ENCODE results near the gene POLR2H. TPM values are rescaled to one million over a fixed set of nuclear protein-coding genes. Genes with fewer than 3 reads are reported as not detected.
"Not testable (repeated sequence)": the region's sequence is repeated elsewhere in the genome, so short reads cannot be mapped to it uniquely, and the experiment has no call there.

Gene POLR2H
- total RNA-seq, 1 donor from 2014 or later = 49.8 TPM

DNA sequence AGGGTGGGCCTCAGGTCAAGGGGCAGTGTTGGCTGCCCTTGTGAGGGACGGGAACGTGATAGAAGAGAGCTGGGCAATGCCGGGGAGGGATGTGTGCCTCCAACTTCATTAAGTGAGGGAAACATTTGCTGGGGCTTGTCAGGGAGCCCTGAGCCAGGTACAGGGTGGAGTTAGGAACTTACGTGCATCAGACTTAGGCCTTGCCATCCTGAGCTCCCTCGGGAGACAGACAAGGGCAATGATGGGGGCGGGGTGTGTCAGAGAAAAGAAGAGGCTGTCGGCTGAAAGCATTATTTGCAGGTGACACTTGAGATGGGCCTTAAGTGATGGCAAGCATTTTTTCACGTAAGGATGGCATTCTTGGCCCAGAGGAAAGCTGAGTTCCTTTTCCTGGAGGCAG lies 22.5 kb upstream of the POLR2H start:
- no peak for TF ChIP-seq CTCF (IDR thresholded peaks at IDR 0.05)
- peaks cover 11% of the 10 kb centered on the region for H3K36me3 Mint-ChIP-seq (ENCODE audit: low read depth)
- H3K4me3 Mint-ChIP-seq (ENCODE audit: unreplicated experiment) = no peak overlapping the region

DNA sequence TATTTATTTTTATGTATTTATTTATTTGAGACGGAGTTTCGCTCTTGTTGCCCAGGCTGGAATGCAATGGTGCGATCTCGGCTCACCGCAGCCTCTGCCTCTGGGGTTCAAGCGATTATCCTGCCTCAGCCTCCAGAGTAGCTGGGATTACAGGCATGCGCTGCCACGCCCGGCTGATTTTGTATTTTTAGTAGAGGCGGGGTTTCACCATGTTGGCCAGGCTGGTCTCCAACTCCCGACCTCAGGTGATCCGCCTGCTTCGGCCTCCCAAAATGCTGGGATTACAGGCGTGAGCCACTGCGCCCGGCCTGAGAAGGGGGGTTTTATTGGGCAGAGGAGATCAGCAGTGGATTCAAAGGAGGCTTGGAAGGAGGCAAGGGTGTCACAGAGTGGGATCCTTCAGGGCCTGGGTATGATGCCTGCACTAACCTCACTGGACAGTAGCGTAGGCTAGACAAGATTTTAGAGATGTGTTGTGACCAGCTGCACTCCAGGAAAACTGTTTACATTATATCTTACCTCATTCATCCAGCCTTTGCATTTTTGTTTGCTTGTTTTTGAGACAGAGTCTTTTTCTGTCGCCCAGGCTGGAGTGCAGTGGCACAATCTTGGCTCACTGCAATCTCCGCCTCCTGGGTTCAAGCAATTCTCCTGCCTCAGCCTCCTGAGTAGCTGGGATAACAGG lies 21.9 kb upstream of the POLR2H start:
- not testable (repeated sequence) for H3K27ac Mint-ChIP-seq (ENCODE audit: unreplicated experiment); H3K9me3 Mint-ChIP-seq (ENCODE audit: low read depth)
- H3K4me1 Mint-ChIP-seq (ENCODE audit: low read depth) = peaks cover 46% of the 10 kb centered on the region

More for the DNA sequence above, 22.5 kb upstream of the POLR2H start:
- Mint-ChIP-seq H3K27ac (ENCODE audit: unreplicated experiment) (no peak overlapping the region), H3K9me3 (ENCODE audit: low read depth) (no peaks in the 10 kb centered on the region), H3K4me1 (ENCODE audit: low read depth) (peaks cover 49% of the 10 kb centered on the region), H3K27me3 (ENCODE audit: low read depth) (no peaks in the 10 kb centered on the region)
- DNase-seq (ENCODE audit: low spot score) = no peak

DNA sequence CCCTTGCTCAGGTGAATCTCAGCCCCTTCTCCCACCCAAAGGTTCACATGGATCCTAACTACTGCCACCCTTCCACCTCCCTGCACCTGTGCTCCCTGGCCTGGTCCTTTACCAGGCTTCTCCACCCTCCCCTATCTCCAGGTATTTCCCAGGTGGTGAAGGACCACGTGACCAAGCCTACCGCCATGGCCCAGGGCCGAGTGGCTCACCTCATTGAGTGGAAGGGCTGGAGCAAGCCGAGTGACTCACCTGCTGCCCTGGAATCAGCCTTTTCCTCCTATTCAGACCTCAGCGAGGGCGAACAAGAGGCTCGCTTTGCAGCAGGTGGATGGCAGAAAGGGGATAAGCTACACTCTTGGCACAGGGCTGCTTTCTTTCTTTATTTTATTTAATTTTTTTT lies 19.6 kb upstream of the POLR2H start:
- peaks cover 42% of the 10 kb centered on the region for H3K4me1 Mint-ChIP-seq (ENCODE audit: low read depth)
- no peak for TF ChIP-seq CTCF (IDR thresholded peaks at IDR 0.05)

More for the DNA sequence above, 21.9 kb upstream of the POLR2H start:
- not testable (repeated sequence) for H3K36me3 Mint-ChIP-seq (ENCODE audit: low read depth); DNase-seq (ENCODE audit: low spot score); H3K27me3 Mint-ChIP-seq (ENCODE audit: low read depth); H3K4me3 Mint-ChIP-seq (ENCODE audit: unreplicated experiment)

GRCh38 chr3:184343200-184343876 lies 18.2 kb upstream of the POLR2H start:
- Mint-ChIP-seq H3K27ac (ENCODE audit: unreplicated experiment) (no peak overlapping the region), H3K4me1 (ENCODE audit: low read depth) (peaks cover 35% of the 10 kb centered on the region), H3K9me3 (ENCODE audit: low read depth) (no peaks in the 10 kb centered on the region), H3K4me3 (ENCODE audit: unreplicated experiment) (no peak overlapping the region), H3K27me3 (ENCODE audit: low read depth) (no peaks in the 10 kb centered on the region), H3K36me3 (ENCODE audit: low read depth) (peaks cover 13% of the 10 kb centered on the region)
- no peak for TF ChIP-seq CTCF (IDR thresholded peaks at IDR 0.05)
- DNase-seq (ENCODE audit: low spot score) = no peak

More for the DNA sequence above, 19.6 kb upstream of the POLR2H start:
- DNase-seq (ENCODE audit: low spot score) = no peak
- Mint-ChIP-seq H3K27ac (ENCODE audit: unreplicated experiment) (no peak overlapping the region), H3K27me3 (ENCODE audit: low read depth) (no peaks in the 10 kb centered on the region), H3K9me3 (ENCODE audit: low read depth) (no peaks in the 10 kb centered on the region), H3K36me3 (ENCODE audit: low read depth) (peaks cover 15% of the 10 kb centered on the region), H3K4me3 (ENCODE audit: unreplicated experiment) (no peak overlapping the region)

DNA sequence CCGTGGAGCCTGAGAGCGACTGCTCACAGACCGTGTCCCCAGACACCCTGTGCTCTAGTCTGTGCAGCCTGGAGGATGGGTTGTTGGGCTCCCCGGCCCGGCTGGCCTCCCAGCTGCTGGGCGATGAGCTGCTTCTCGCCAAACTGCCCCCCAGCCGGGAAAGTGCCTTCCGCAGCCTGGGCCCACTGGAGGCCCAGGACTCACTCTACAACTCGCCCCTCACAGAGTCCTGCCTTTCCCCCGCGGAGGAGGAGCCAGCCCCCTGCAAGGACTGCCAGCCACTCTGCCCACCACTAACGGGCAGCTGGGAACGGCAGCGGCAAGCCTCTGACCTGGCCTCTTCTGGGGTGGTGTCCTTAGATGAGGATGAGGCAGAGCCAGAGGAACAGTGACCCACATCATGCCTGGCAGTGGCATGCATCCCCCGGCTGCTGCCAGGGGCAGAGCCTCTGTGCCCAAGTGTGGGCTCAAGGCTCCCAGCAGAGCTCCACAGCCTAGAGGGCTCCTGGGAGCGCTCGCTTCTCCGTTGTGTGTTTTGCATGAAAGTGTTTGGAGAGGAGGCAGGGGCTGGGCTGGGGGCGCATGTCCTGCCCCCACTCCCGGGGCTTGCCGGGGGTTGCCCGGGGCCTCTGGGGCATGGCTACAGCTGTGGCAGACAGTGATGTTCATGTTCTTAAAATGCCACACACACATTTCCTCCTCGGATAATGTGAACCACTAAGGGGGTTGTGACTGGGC lies 16.8 kb upstream of the POLR2H start:
- H3K27me3 Mint-ChIP-seq (ENCODE audit: low read depth) = no peaks in the 10 kb centered on the region
- no peaks in the 10 kb centered on the region for H3K9me3 Mint-ChIP-seq (ENCODE audit: low read depth)
- no peak for TF ChIP-seq CTCF (IDR thresholded peaks at IDR 0.05)
- no peak overlapping the region for H3K4me3 Mint-ChIP-seq (ENCODE audit: unreplicated experiment)
- no peak overlapping the region for H3K27ac Mint-ChIP-seq (ENCODE audit: unreplicated experiment)
- peaks cover 29% of the 10 kb centered on the region for H3K4me1 Mint-ChIP-seq (ENCODE audit: low read depth)
- no peak for DNase-seq (ENCODE audit: low spot score)
- peaks cover 13% of the 10 kb centered on the region for H3K36me3 Mint-ChIP-seq (ENCODE audit: low read depth)

Measured in chondrocyte (in vitro differentiated cells).